CD4-positive, alpha-beta T cell (primary cell): ENCODE measurements around the gene STX1B. TPM values are rescaled to one million over a fixed set of nuclear protein-coding genes. Genes with fewer than 3 reads are reported as not detected.
A peak's percentile ranks its signal among the peaks of the same experiment; 100 is the strongest.

Source experiments
- ATAC-seq: fragments of 200-7000 bp; cut with Tn5 transposase; one replicate; pipeline ENCODE4 v1.10.0; 2022; ENCODE audit warnings: mild to moderate bottlenecking; ENCODE audit not compliant: poor library complexity
- CTCF ChIA-PET: fragments of 350-600 bp; sonication (Branson Sonifier 250); formaldehyde crosslinking; loops from one replicate; lab custom pipeline; 2021; ENCODE audit warnings: antibody characterized with exemption, inconsistent platforms; lab: Charles Lee
- POLR2A ChIA-PET: fragments of 350-600 bp; sonication (Branson Sonifier 250); formaldehyde crosslinking; loops from one replicate; lab custom pipeline; 2021; ENCODE audit warnings: antibody characterized with exemption, inconsistent platforms; lab: Charles Lee
- DNase-seq, 14 experiments: peaks; one replicate each; pipeline ENCODE4 v3.0.0-alpha.2; 2013 to 2020; ENCODE audit warnings: mixed read lengths in 2 of 14
- H3K27ac ChIP-seq, 2 donors: one replicate each; pipeline versions ENCODE4 v1.5.1 to v1.7.0; 2013; ENCODE audit warnings: low read length in 2 of 2, low read depth in 1 of 2, mild to moderate bottlenecking in 1 of 2
- H3K27me3 ChIP-seq, 2 experiments: 1 replicate in 1 of 2; 2 replicates in 1 of 2; pipeline versions ENCODE4 v1.6.1 to v1.7.0; 2013; ENCODE audit warnings: low read length in 2 of 2, control low read depth in 1 of 2, mild to moderate bottlenecking in 1 of 2, moderate library complexity in 1 of 2; ENCODE audit not compliant: insufficient read depth in 2 of 2, control insufficient read depth in 1 of 2
- H3K36me3 ChIP-seq: one replicate; pipeline ENCODE4 v1.6.1; 2013; ENCODE audit warnings: low read length, control low read depth; ENCODE audit not compliant: insufficient read depth
- H3K4me1 ChIP-seq: one replicate; pipeline ENCODE4 v1.6.1; 2013; ENCODE audit warnings: low read length, control low read depth; ENCODE audit not compliant: insufficient read depth
- H3K4me3 ChIP-seq: one replicate; pipeline ENCODE4 v1.5.1; 2013; ENCODE audit warnings: mild to moderate bottlenecking, low read length, moderate library complexity
- H3K9me3 ChIP-seq, 2 experiments: 1 replicate in 1 of 2; 2 replicates in 1 of 2; pipeline versions ENCODE4 v1.6.1 to v1.7.0; 2013; ENCODE audit warnings: low read length in 2 of 2, mild to moderate bottlenecking in 2 of 2, control low read depth in 1 of 2, moderate library complexity in 1 of 2; ENCODE audit not compliant: control insufficient read depth in 1 of 2, insufficient read depth in 1 of 2
- H3K27ac Mint-ChIP-seq: one replicate; pipeline ENCODE4 v1.8.0; 2020; ENCODE audit warnings: mixed read lengths
- H3K27me3 Mint-ChIP-seq: one replicate; pipeline ENCODE4 v1.8.0; 2021; ENCODE audit warnings: mixed read lengths
- H3K36me3 Mint-ChIP-seq: one replicate; pipeline ENCODE4 v1.8.0; 2021; ENCODE audit warnings: low read depth, mixed read lengths
- H3K4me1 Mint-ChIP-seq: one replicate; pipeline ENCODE4 v1.8.0; 2021; ENCODE audit warnings: low read depth, mixed read lengths
- H3K4me3 Mint-ChIP-seq: one replicate; pipeline ENCODE4 v1.8.0; 2020; ENCODE audit warnings: mild to moderate bottlenecking, mixed read lengths
- H3K9me3 Mint-ChIP-seq: one replicate; pipeline ENCODE4 v1.8.0; 2020; ENCODE audit warnings: mixed read lengths
- intact Hi-C, 2 experiments: fragments of 100-400 bp; cut with DNase I in 1 of 2; cut with micrococcal nuclease in 1 of 2; formaldehyde crosslinking; loops; one replicate each; pipeline versions ENCODE4 v1.15.1 to v1.9.0; 2023 to 2025; cut with DNase I, micrococcal nuclease
- total RNA-seq, 174 experiments: library from RNA in 2 of 174; stranded (reverse) in 2 of 174; gene quantifications; one replicate each; pipeline ENCODE4 v1.2.3 and lab custom pipeline; 2021 to 2026
- TF ChIP-seq, protein P1 (sequence below): fragments of 200-600 bp; IDR thresholded peaks from one replicate; pipeline ENCODE4 v1.8.0; 2022; ENCODE audit warnings: antibody characterized with exemption, mild to moderate bottlenecking

The STX1B gene
- total RNA-seq, 2 experiments from 2014 or later, result 2.9 to 3.1 TPM

DNA sequence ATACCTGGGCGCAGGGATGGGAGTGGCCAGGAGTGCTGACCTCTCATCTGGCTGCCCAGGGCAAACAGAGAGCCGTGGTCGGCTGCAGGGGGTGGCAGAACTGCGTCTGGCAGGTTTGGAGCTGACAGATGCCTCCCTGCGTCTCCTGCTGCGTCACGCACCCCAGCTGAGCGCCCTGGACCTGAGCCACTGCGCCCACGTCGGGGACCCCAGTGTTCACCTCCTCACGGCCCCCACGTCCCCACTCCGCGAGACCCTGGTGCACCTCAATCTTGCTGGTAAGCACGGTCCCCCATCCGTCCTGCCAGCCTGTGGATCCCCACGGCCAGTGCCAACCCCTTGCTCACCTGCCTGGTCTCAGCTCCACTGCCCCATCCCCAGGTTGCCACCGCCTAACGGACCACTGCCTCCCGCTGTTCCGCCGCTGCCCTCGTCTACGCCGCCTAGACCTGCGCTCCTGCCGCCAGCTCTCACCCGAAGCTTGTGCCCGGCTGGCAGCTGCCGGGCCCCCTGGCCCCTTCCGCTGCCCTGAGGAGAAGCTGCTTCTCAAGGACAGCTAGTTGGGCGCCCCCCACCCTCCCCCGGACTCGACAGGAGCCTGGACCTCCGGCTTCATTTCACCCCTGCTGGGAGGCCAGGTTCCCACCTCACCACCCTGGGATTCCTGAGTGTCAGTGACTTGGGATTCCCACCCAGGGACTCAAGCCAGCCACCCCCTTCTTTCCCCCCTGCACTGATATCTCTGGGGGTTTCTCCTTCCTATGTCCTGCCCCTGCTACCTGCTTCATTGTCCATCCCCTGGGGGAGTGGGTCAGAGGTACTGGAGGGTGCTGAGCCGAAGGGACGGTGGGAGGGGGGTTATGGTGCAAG, 63.5 kb downstream of the STX1B start:
- Mint-ChIP-seq H3K36me3 (peaks cover 10% of the 10 kb centered on the region), H3K4me3 (peak overlapping the region; percentile 69), H3K4me1 (peaks cover 17% of the 10 kb centered on the region), H3K27ac (peak overlapping the region; percentile 0), H3K27me3 (no peaks in the 10 kb centered on the region), H3K9me3 (no peaks in the 10 kb centered on the region)
- no peak overlapping the region for H3K27ac ChIP-seq
- no peak for DNase-seq
- H3K4me1 ChIP-seq, result peaks cover 29% of the 10 kb centered on the region
- no peaks in the 10 kb centered on the region for H3K27me3 ChIP-seq
- H3K9me3 ChIP-seq, result no peaks in the 10 kb centered on the region
- intact Hi-C loops, result no loop called here
- H3K4me3 ChIP-seq, result no peak overlapping the region
- ChIA-PET POLR2A (no interaction called here), CTCF (interaction anchor here (1.5 kb wide), 1 partner anchor 102 kb away, joined by 3 read pairs; no protein-coding TSS in a partner anchor)
- H3K36me3 ChIP-seq, result peaks cover 7% of the 10 kb centered on the region
- no peak for ATAC-seq
- TF ChIP-seq, protein P1, sequence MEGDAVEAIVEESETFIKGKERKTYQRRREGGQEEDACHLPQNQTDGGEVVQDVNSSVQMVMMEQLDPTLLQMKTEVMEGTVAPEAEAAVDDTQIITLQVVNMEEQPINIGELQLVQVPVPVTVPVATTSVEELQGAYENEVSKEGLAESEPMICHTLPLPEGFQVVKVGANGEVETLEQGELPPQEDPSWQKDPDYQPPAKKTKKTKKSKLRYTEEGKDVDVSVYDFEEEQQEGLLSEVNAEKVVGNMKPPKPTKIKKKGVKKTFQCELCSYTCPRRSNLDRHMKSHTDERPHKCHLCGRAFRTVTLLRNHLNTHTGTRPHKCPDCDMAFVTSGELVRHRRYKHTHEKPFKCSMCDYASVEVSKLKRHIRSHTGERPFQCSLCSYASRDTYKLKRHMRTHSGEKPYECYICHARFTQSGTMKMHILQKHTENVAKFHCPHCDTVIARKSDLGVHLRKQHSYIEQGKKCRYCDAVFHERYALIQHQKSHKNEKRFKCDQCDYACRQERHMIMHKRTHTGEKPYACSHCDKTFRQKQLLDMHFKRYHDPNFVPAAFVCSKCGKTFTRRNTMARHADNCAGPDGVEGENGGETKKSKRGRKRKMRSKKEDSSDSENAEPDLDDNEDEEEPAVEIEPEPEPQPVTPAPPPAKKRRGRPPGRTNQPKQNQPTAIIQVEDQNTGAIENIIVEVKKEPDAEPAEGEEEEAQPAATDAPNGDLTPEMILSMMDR, result no peak

DNA sequence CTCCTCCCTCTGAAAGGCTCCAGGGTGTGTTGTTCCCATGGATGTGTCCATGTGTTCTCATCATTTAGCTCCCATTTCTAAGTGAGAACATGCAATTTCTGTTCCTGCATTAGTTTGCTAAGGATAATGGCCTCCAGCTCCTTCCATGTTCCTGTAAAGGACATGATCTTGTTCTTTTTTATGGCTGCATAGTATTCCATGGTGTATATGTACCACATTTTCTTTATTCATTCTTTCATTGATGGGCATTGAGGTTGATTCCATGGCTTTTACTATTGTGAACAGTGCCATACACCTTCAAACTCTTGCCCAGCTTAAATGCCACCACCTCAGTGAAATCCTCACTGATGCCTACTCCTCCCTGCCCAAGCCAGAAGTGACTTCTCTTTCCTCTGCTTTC, 66.1 kb downstream of the STX1B start:
- ATAC-seq (no peak), DNase-seq (no peak)
- no peak overlapping the region for H3K4me3 ChIP-seq
- POLR2A ChIA-PET, result interaction anchor here (1.0 kb wide), 1 partner anchor 10 kb away, joined by 4 read pairs; no protein-coding TSS in a partner anchor
- H3K27me3 Mint-ChIP-seq, result no peaks in the 10 kb centered on the region
- TF ChIP-seq, protein P1, result no peak
- peaks cover 10% of the 10 kb centered on the region for H3K4me1 Mint-ChIP-seq
- H3K27ac Mint-ChIP-seq, result no peak overlapping the region
- CTCF ChIA-PET, result no interaction called here
- no peaks in the 10 kb centered on the region for H3K9me3 ChIP-seq
- peaks cover 18% of the 10 kb centered on the region for H3K4me1 ChIP-seq
- H3K4me3 Mint-ChIP-seq, result no peak overlapping the region
- intact Hi-C loops, result no loop called here
- no peaks in the 10 kb centered on the region for H3K9me3 Mint-ChIP-seq
- no peak overlapping the region for H3K27ac ChIP-seq
- H3K36me3 ChIP-seq, result peaks cover 7% of the 10 kb centered on the region
- H3K36me3 Mint-ChIP-seq, result peaks cover 10% of the 10 kb centered on the region
- no peaks in the 10 kb centered on the region for H3K27me3 ChIP-seq

DNA sequence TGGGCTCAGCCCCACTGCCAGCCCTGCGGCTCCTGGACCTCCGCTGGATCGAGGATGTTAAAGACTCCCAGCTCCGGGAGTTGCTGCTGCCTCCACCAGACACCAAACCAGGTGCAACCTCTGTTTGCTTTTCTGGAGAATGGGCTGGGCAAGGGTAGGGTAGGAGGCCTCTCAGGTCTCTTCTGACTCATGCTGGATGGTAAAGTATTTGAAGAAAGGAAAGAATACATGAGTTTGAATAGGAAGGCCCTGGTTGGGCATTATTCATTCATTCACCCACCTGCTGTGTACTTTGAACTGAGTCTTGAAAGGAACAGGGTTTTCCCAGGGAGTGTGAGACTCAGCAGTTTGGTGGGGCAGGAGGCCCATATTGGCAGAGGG, 68.0 kb downstream of the STX1B start:
- no peaks in the 10 kb centered on the region for H3K9me3 Mint-ChIP-seq
- ChIA-PET CTCF (interaction anchor here (1.0 to 2.4 kb wide), 8 partner anchors 8 to 175 kb away, joined by 3 to 14 read pairs (median 5); partner anchors contain the start of gene KAT8), POLR2A (interaction anchor here (1.7 kb wide), 1 partner anchor 98 kb away, joined by 9 read pairs; no protein-coding TSS in a partner anchor)
- no peaks in the 10 kb centered on the region for H3K9me3 ChIP-seq
- no peak overlapping the region for H3K4me3 Mint-ChIP-seq
- intact Hi-C loops, result loop anchor here (1.0 kb wide), 1 partner anchor 98 kb away; no protein-coding TSS in a partner anchor
- H3K36me3 ChIP-seq, result peaks cover 7% of the 10 kb centered on the region
- DNase-seq, result no peak
- H3K36me3 Mint-ChIP-seq, result peaks cover 10% of the 10 kb centered on the region
- H3K27me3 Mint-ChIP-seq, result no peaks in the 10 kb centered on the region
- H3K4me3 ChIP-seq, result no peak overlapping the region
- no peak overlapping the region for H3K27ac Mint-ChIP-seq
- ATAC-seq, result no peak
- TF ChIP-seq, protein P1, result no peak
- H3K27ac ChIP-seq, result peak overlapping the region in 1 of 2 donors; percentile 52
- no peaks in the 10 kb centered on the region for H3K27me3 ChIP-seq
- H3K4me1 Mint-ChIP-seq, result peaks cover 15% of the 10 kb centered on the region
- H3K4me1 ChIP-seq, result peaks cover 13% of the 10 kb centered on the region
